GM12878 (cell line): ENCODE measurements around the gene GGTA1. TPM values are rescaled to one million over a fixed set of nuclear protein-coding genes. Genes with fewer than 3 reads are reported as not detected.

Source experiments
- ATAC-seq: fragments of 200-7000 bp; cut with Tn5 transposase; 3 replicates; pipeline ENCODE4 v1.9.1; 2020; ENCODE audit warnings: mild to moderate bottlenecking, moderate library complexity
- BruUV-seq: library from RNA; stranded (reverse); fragments of 400-500 nt; replicated peaks from 2 replicates; lab custom pipeline; 2021; lab: Mats Ljungman, UMichigan
- CTCF ChIA-PET: fragments of 300-600 bp; sonication (Branson Sonifier 250); formaldehyde crosslinking; extraction: SDS; loops from one replicate; lab custom pipeline; 2021; ENCODE audit warnings: inconsistent platforms; lab: Yijun Ruan, JAX
- POLR2A ChIA-PET: fragments of 350-600 bp; formaldehyde crosslinking; extraction: SDS; loops from one replicate; lab custom pipeline; 2021; ENCODE audit warnings: inconsistent platforms; lab: Charles Lee
- RAD21 ChIA-PET: fragments of 300-600 bp; sonication (Branson Sonifier 250); formaldehyde crosslinking; loops from one replicate; lab custom pipeline; 2023; ENCODE audit warnings: antibody characterized with exemption; ENCODE audit not compliant: unreplicated experiment; lab: Charles Lee
- SMC1A ChIA-PET: fragments of 300-600 bp; sonication (Branson Sonifier 250); formaldehyde crosslinking; loops from one replicate; lab custom pipeline; 2023; ENCODE audit not compliant: unreplicated experiment, uncharacterized antibody; lab: Charles Lee
- DNase-seq: peaks from one replicate; pipeline ENCODE4 v3.0.0-alpha.2; 2011; ENCODE audit warnings: low read depth, low spot score
- FAIRE-seq: peaks from 3 replicates; lab custom pipeline; 2011; peaks lifted over from hg19 to GRCh38; lab: Jason Lieb, UNC
- H2AFZ ChIP-seq: 2 replicates; pipeline ENCODE4 v1.6.0; 2011; ENCODE audit warnings: low read depth, low read length, control low read depth; ENCODE audit not compliant: control insufficient read depth
- H3K27ac ChIP-seq: 2 replicates; pipeline ENCODE4 v1.5.1; 2011; ENCODE audit warnings: control low read depth; ENCODE audit not compliant: control insufficient read depth, insufficient read depth
- H3K27me3 ChIP-seq, 2 experiments: replicated peaks in 1 of 2; 2 replicates each; pipeline versions ENCODE4 v1.6.0 to v1.6.1; 2011; ENCODE audit warnings: low read length in 1 of 2; ENCODE audit not compliant: control insufficient read depth in 2 of 2, insufficient read depth in 2 of 2
- H3K36me3 ChIP-seq, 2 experiments: 2 replicates each; pipeline ENCODE4 v1.5.1; 2011; ENCODE audit warnings: low read length in 1 of 2; ENCODE audit not compliant: control insufficient read depth in 2 of 2, insufficient read depth in 2 of 2
- H3K4me1 ChIP-seq: 2 replicates; pipeline ENCODE4 v1.6.1; 2011; ENCODE audit warnings: mild to moderate bottlenecking, low read length, moderate library complexity, mixed read lengths; ENCODE audit not compliant: control insufficient read depth, insufficient read depth
- H3K4me2 ChIP-seq: 2 replicates; pipeline ENCODE4 v1.6.0; 2011; ENCODE audit warnings: control low read depth; ENCODE audit not compliant: control insufficient read depth, insufficient read depth
- H3K4me3 ChIP-seq: fragments of 200-600 bp; sonication (generic); 2 replicates; pipeline ENCODE4 v1.5.1; 2016
- H3K79me2 ChIP-seq: 2 replicates; pipeline ENCODE4 v1.6.0; 2011; ENCODE audit warnings: low read length; ENCODE audit not compliant: control insufficient read depth, insufficient read depth
- H3K9ac ChIP-seq: 2 replicates; pipeline ENCODE4 v1.8.0; 2011; ENCODE audit warnings: low read length, control low read depth, mixed read lengths; ENCODE audit not compliant: control insufficient read depth, insufficient read depth
- H3K9me3 ChIP-seq: replicated peaks from 3 replicates; pipeline ENCODE4 v1.5.1; 2011; ENCODE audit warnings: mild to moderate bottlenecking, low read length; ENCODE audit not compliant: control insufficient read depth, insufficient read depth
- H4K20me1 ChIP-seq: 2 replicates; pipeline ENCODE4 v1.6.0; 2011; ENCODE audit not compliant: control insufficient read depth, insufficient read depth
- FOXK2 ChIP-seq: fragments of 450-650 bp; IDR thresholded peaks from 2 replicates; pipeline ENCODE4 v1.6.1; 2017; ENCODE audit warnings: mild to moderate bottlenecking, moderate library complexity
- MEF2B ChIP-seq: fragments of 450-650 bp; IDR thresholded peaks from 2 replicates; pipeline ENCODE4 v1.6.1; 2018; ENCODE audit warnings: mild to moderate bottlenecking, moderate library complexity; ENCODE audit not compliant: partially characterized antibody, poor library complexity, severe bottlenecking
- NRF1 ChIP-seq: conservative IDR thresholded peaks from 2 replicates; pipeline ENCODE4 v1.6.1; 2011; ENCODE audit warnings: mild to moderate bottlenecking, low read depth, low read length, improper control_type of control experiment
- SREBF2 ChIP-seq: IDR thresholded peaks from 2 replicates; pipeline ENCODE4 v1.6.1; 2012; ENCODE audit warnings: mild to moderate bottlenecking, low read length
- SRF ChIP-seq, 2 experiments: IDR thresholded peaks; 2 replicates each; pipeline ENCODE4 v1.6.1; 2011; ENCODE audit warnings: low read depth in 2 of 2, low read length in 2 of 2, mild to moderate bottlenecking in 1 of 2, moderate library complexity in 1 of 2
- STAT1 ChIP-seq: fragments of 450-650 bp; conservative IDR thresholded peaks from 2 replicates; pipeline ENCODE4 v1.6.1; 2014; ENCODE audit warnings: antibody characterized with exemption, mild to moderate bottlenecking
- WGBS: methylation state at CpG from one replicate; pipeline ENCODE4 v1.1.6; 2016; ENCODE audit warnings: low lambda C conversion rate; ENCODE audit not compliant: insufficient replicate concordance, insufficient coverage; ENCODE audit errors: missing lambda C conversion rate; 5-methylcytosine and 5-hydroxymethylcytosine counted together
- in situ Hi-C: fragments of 300-500 bp; cut with MboI; formaldehyde crosslinking; loops from 9 replicates; pipeline ENCODE4 v1.14.3; 2018; ENCODE audit warnings: mixed read lengths
- intact Hi-C: fragments of 100-400 bp; cut with micrococcal nuclease; formaldehyde crosslinking; loops from one replicate; pipeline ENCODE4 v1.14.2; 2022; ENCODE audit not compliant: unreplicated experiment
- polyA plus RNA-seq, 11 experiments: library from polyadenylated mRNA; depleted of rRNA in 4 of 11; unstranded in 6 of 11; stranded (reverse) in 5 of 11; fragments of >200 nt; fragmentation: Nextera tagmentation in 4 of 11; fragmentation: Illumina TruSeq in 1 of 11; extraction: Ambion mirVana in 4 of 11; extraction: Trizol in 1 of 11; gene quantifications; 1 replicate in 1 of 11; 2 replicates in 10 of 11; pipeline versions ENCODE4 v1.2.1 to v1.2.3, GENCODE V29; 2011 to 2016; ENCODE audit warnings: inconsistent platforms in 2 of 11, missing spikeins in 2 of 11, low read depth in 1 of 11
- total RNA-seq, 4 experiments: library from RNA; depleted of rRNA in 3 of 4; stranded (reverse); fragments of >200 nt in 3 of 4; fragmentation: Illumina TruSeq in 1 of 4; extraction: Trizol in 1 of 4; gene quantifications; 2 replicates each; pipeline versions ENCODE4 v1.2.1 to v1.2.3, GENCODE V29; 2013 to 2021
- TF ChIP-seq, protein P1 (sequence below): fragments of 450-650 bp; IDR thresholded peaks from 2 replicates; pipeline ENCODE4 v1.6.1; 2017; ENCODE audit warnings: mild to moderate bottlenecking, moderate library complexity
- TF ChIP-seq, protein P2 (sequence below): fragments of 450-650 bp; IDR thresholded peaks from 2 replicates; pipeline ENCODE4 v1.6.1; 2018; ENCODE audit warnings: borderline replicate concordance, mild to moderate bottlenecking; ENCODE audit not compliant: partially characterized antibody
- TF ChIP-seq, protein P3 (sequence below): fragments of 150-350 bp; IDR thresholded peaks from 2 replicates; pipeline ENCODE4 v1.6.1; 2016; ENCODE audit warnings: low read depth, low read length
- TF ChIP-seq, protein P4 (sequence below): fragments of 450-650 bp; IDR thresholded peaks from 2 replicates; pipeline ENCODE4 v1.6.1; 2016; ENCODE audit warnings: mild to moderate bottlenecking
- TF ChIP-seq, protein P5 (sequence below): IDR thresholded peaks from 2 replicates; pipeline ENCODE4 v1.6.1; 2011; ENCODE audit warnings: low read depth, low read length, improper control_type of control experiment, borderline replicate concordance

GGTA1 gene
- total and polyA plus RNA-seq, 10 of the 15 experiments (the other 5 are each of a cell fraction or from before 2014, with no cell fraction given): 0.09 to 0.65 (median 0.17) TPM; not detected in 2

DNA sequence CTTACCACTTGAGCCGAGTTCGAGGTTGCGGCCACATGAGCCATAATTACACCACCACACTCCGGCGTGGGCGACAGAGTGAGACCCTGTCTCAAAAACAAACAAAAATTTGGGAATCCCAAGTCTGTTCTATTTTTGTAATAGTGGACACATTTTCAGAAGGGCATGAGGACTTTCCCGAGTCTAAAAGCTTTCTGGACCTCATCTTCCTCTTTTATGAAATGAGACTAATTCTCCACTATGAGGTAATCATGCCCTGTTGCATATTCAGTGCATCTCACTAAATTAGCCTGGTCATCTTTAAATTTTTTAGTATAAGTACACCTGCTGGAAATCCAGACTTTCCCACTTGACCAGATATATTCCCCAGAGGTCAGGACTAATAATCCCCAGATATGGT is 55.7 kb downstream of the GGTA1 start:
- in situ Hi-C loops (no loop called here), intact Hi-C loops (no loop called here)
- no TSS peak for BruUV-seq

More for the DNA sequence above, 55.7 kb downstream of the GGTA1 start:
- FAIRE-seq (no peak), ATAC-seq (no peak), DNase-seq (no peak)
- no peak overlapping the region for H2AFZ ChIP-seq
- H3K4me2 ChIP-seq: no peak overlapping the region
- 40% methylated on average over 7 of the region's 7 CpGs for WGBS
- ChIA-PET POLR2A (no interaction called here), CTCF (no interaction called here), SMC1A (no interaction called here), RAD21 (no interaction called here)
- no peaks in the 10 kb centered on the region for H3K36me3 ChIP-seq
- peaks cover 0 to 2% of the 10 kb centered on the region in 2 experiments; a peak in 1 of 4 replicates for H3K27me3 ChIP-seq
- TF ChIP-seq SREBF2 (no peak), SRF (IDR thresholded peaks at IDR 0.05; ENCODE audit: low read depth in 2 of 2, low read length in 2 of 2) (no peak), MEF2B (no peak), NRF1 (no peak), STAT1 (no peak), FOXK2 (no peak)
- TF ChIP-seq, protein P1, sequence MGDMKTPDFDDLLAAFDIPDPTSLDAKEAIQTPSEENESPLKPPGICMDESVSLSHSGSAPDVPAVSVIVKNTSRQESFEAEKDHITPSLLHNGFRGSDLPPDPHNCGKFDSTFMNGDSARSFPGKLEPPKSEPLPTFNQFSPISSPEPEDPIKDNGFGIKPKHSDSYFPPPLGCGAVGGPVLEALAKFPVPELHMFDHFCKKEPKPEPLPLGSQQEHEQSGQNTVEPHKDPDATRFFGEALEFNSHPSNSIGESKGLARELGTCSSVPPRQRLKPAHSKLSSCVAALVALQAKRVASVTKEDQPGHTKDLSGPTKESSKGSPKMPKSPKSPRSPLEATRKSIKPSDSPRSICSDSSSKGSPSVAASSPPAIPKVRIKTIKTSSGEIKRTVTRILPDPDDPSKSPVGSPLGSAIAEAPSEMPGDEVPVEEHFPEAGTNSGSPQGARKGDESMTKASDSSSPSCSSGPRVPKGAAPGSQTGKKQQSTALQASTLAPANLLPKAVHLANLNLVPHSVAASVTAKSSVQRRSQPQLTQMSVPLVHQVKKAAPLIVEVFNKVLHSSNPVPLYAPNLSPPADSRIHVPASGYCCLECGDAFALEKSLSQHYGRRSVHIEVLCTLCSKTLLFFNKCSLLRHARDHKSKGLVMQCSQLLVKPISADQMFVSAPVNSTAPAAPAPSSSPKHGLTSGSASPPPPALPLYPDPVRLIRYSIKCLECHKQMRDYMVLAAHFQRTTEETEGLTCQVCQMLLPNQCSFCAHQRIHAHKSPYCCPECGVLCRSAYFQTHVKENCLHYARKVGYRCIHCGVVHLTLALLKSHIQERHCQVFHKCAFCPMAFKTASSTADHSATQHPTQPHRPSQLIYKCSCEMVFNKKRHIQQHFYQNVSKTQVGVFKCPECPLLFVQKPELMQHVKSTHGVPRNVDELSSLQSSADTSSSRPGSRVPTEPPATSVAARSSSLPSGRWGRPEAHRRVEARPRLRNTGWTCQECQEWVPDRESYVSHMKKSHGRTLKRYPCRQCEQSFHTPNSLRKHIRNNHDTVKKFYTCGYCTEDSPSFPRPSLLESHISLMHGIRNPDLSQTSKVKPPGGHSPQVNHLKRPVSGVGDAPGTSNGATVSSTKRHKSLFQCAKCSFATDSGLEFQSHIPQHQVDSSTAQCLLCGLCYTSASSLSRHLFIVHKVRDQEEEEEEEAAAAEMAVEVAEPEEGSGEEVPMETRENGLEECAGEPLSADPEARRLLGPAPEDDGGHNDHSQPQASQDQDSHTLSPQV: no peak
- TF ChIP-seq, protein P2, sequence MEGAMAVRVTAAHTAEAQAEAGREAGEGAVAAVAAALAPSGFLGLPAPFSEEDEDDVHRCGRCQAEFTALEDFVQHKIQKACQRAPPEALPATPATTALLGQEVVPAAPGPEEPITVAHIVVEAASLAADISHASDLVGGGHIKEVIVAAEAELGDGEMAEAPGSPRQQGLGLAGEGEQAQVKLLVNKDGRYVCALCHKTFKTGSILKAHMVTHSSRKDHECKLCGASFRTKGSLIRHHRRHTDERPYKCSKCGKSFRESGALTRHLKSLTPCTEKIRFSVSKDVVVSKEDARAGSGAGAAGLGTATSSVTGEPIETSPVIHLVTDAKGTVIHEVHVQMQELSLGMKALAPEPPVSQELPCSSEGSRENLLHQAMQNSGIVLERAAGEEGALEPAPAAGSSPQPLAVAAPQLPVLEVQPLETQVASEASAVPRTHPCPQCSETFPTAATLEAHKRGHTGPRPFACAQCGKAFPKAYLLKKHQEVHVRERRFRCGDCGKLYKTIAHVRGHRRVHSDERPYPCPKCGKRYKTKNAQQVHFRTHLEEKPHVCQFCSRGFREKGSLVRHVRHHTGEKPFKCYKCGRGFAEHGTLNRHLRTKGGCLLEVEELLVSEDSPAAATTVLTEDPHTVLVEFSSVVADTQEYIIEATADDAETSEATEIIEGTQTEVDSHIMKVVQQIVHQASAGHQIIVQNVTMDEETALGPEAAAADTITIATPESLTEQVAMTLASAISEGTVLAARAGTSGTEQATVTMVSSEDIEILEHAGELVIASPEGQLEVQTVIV: no peak
- TF ChIP-seq, protein P3, sequence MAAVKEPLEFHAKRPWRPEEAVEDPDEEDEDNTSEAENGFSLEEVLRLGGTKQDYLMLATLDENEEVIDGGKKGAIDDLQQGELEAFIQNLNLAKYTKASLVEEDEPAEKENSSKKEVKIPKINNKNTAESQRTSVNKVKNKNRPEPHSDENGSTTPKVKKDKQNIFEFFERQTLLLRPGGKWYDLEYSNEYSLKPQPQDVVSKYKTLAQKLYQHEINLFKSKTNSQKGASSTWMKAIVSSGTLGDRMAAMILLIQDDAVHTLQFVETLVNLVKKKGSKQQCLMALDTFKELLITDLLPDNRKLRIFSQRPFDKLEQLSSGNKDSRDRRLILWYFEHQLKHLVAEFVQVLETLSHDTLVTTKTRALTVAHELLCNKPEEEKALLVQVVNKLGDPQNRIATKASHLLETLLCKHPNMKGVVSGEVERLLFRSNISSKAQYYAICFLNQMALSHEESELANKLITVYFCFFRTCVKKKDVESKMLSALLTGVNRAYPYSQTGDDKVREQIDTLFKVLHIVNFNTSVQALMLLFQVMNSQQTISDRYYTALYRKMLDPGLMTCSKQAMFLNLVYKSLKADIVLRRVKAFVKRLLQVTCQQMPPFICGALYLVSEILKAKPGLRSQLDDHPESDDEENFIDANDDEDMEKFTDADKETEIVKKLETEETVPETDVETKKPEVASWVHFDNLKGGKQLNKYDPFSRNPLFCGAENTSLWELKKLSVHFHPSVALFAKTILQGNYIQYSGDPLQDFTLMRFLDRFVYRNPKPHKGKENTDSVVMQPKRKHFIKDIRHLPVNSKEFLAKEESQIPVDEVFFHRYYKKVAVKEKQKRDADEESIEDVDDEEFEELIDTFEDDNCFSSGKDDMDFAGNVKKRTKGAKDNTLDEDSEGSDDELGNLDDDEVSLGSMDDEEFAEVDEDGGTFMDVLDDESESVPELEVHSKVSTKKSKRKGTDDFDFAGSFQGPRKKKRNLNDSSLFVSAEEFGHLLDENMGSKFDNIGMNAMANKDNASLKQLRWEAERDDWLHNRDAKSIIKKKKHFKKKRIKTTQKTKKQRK: no peak
- TF ChIP-seq, protein P4, sequence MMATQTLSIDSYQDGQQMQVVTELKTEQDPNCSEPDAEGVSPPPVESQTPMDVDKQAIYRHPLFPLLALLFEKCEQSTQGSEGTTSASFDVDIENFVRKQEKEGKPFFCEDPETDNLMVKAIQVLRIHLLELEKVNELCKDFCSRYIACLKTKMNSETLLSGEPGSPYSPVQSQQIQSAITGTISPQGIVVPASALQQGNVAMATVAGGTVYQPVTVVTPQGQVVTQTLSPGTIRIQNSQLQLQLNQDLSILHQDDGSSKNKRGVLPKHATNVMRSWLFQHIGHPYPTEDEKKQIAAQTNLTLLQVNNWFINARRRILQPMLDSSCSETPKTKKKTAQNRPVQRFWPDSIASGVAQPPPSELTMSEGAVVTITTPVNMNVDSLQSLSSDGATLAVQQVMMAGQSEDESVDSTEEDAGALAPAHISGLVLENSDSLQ: no peak
- TF ChIP-seq, protein P5, sequence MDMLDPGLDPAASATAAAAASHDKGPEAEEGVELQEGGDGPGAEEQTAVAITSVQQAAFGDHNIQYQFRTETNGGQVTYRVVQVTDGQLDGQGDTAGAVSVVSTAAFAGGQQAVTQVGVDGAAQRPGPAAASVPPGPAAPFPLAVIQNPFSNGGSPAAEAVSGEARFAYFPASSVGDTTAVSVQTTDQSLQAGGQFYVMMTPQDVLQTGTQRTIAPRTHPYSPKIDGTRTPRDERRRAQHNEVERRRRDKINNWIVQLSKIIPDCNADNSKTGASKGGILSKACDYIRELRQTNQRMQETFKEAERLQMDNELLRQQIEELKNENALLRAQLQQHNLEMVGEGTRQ: no peak
- no peaks in the 10 kb centered on the region for H3K9me3 ChIP-seq
- H3K4me1 ChIP-seq: no peaks in the 10 kb centered on the region
- no peak overlapping the region for H3K4me3 ChIP-seq
- no peak overlapping the region for H3K9ac ChIP-seq
- H3K79me2 ChIP-seq: no peaks in the 10 kb centered on the region
- H4K20me1 ChIP-seq: no peaks in the 10 kb centered on the region
- H3K27ac ChIP-seq: no peak overlapping the region
